Endodermal cell (in vitro differentiated cells): ENCODE results near the gene DNMT3A. TPM values are rescaled to one million over a fixed set of nuclear protein-coding genes. Genes with fewer than 3 reads are reported as not detected.

ENCODE experiments used
- DNase-seq: peaks from one replicate; pipeline ENCODE4 v3.0.0-alpha.2; 2017
- H3K27ac ChIP-seq: 2 replicates; pipeline ENCODE4 v1.5.1; 2013; ENCODE audit warnings: mild to moderate bottlenecking, low read depth, low read length, moderate library complexity
- H3K27me3 ChIP-seq: 2 replicates; pipeline ENCODE4 v1.6.1; 2013; ENCODE audit warnings: mild to moderate bottlenecking, low read length, moderate library complexity; ENCODE audit not compliant: insufficient read depth, control insufficient read depth, poor library complexity, severe bottlenecking
- H3K36me3 ChIP-seq: 2 replicates; pipeline ENCODE4 v1.7.0; 2013; ENCODE audit warnings: mild to moderate bottlenecking, low read length, moderate library complexity; ENCODE audit not compliant: control insufficient read depth, insufficient read depth
- H3K4me1 ChIP-seq: one replicate; pipeline ENCODE4 v1.7.0; 2013; ENCODE audit warnings: low read length; ENCODE audit not compliant: control insufficient read depth, insufficient read depth
- H3K4me3 ChIP-seq: 2 replicates; pipeline ENCODE4 v1.5.1; 2013; ENCODE audit warnings: mild to moderate bottlenecking, low read length, moderate library complexity
- H3K9ac ChIP-seq: 2 replicates; pipeline ENCODE4 v1.6.1; 2013; ENCODE audit warnings: mild to moderate bottlenecking, low read length, moderate library complexity; ENCODE audit not compliant: poor library complexity, severe bottlenecking; ENCODE audit errors: extremely low read depth
- H3K9me3 ChIP-seq: 2 replicates; pipeline ENCODE4 v1.6.1; 2013; ENCODE audit warnings: mild to moderate bottlenecking, low read length, moderate library complexity; ENCODE audit not compliant: control insufficient read depth
- H3K27ac Mint-ChIP-seq: 2 replicates; pipeline ENCODE4 v1.8.0; 2020; ENCODE audit warnings: mixed read lengths
- H3K27me3 Mint-ChIP-seq: 2 replicates; pipeline ENCODE4 v1.8.0; 2021; ENCODE audit warnings: mild to moderate bottlenecking, mixed read lengths; ENCODE audit not compliant: insufficient read depth
- H3K36me3 Mint-ChIP-seq: 2 replicates; pipeline ENCODE4 v1.8.0; 2020; ENCODE audit warnings: low read depth, mixed read lengths
- H3K4me1 Mint-ChIP-seq: 2 replicates; pipeline ENCODE4 v1.8.0; 2020; ENCODE audit warnings: mixed read lengths
- H3K4me3 Mint-ChIP-seq: 2 replicates; pipeline ENCODE4 v1.8.0; 2020; ENCODE audit warnings: mild to moderate bottlenecking, moderate library complexity, mixed read lengths
- H3K9me3 Mint-ChIP-seq: 2 replicates; pipeline ENCODE4 v1.8.0; 2020; ENCODE audit warnings: mild to moderate bottlenecking, mixed read lengths
- CTCF ChIP-seq: fragments of 200-600 bp; sonication (generic); conservative IDR thresholded peaks from 2 replicates; pipeline ENCODE4 v1.5.0; 2021; ENCODE audit warnings: antibody characterized with exemption, mild to moderate bottlenecking
- WGBS, 2 experiments: methylation state at CpG; one replicate each; pipeline versions ENCODE4 v1.1.5 to v1.1.7; 2013; ENCODE audit warnings: missing lambda C conversion rate in 2 of 2, mixed read lengths in 1 of 2; ENCODE audit not compliant: insufficient coverage in 1 of 2, insufficient read length in 1 of 2; 5-methylcytosine and 5-hydroxymethylcytosine counted together
- long read RNA-seq, 4 experiments: library from polyadenylated mRNA in 2 of 4; library from RNA in 1 of 4; library from capped mRNA in 1 of 4; stranded (forward) in 3 of 4; unstranded in 1 of 4; transcript quantifications; one replicate each; pipeline ENCODE4 v2.0.0, GENCODE V29; 2020 to 2021; ENCODE audit warnings: inconsistent platforms in 1 of 4
- polyA plus RNA-seq, 2 experiments: library from polyadenylated mRNA; stranded (reverse); fragments of 50-300 nt; gene quantifications; one replicate each; pipeline ENCODE4 v1.2.3, GENCODE V29; 2013
- total RNA-seq, 2 donors: library from RNA; stranded (reverse); fragmentation: NEBNext Ultra II Directional in 1 of 2; extraction: Animal tissue kit (Norgen Biotek cat#: 25700) in 1 of 2; gene quantifications; 2 replicates in 1 of 2; 3 replicates in 1 of 2; pipeline ENCODE4 v1.2.1, GENCODE V29; 2021

Gene DNMT3A
- 100 to 1,000 TPM; 124 to 139 TPM for total RNA-seq
- polyA plus RNA-seq (2013, experiment 1 of 2): 68.6 TPM
- 67.9 TPM for polyA plus RNA-seq (2013, experiment 2 of 2)
- long read RNA-seq, experiment 1, transcript DNMT3A-205 (18 exons, 2,300 nt): major isoform, 5 of 29 reads
- long read RNA-seq, experiment 1, partial matches to known transcripts: 12 of 29 reads
- long read RNA-seq, experiment 1, other reads (novel, unspliced or antisense): 12 of 29 reads
- long read RNA-seq, experiment 2, full-length matches to known transcripts: 57 of 120 reads
- long read RNA-seq, experiment 2, partial matches to known transcripts: 24 of 120 reads
- long read RNA-seq, experiment 2, other reads (novel, unspliced or antisense): 39 of 120 reads
- long read RNA-seq, experiment 3, full-length matches to known transcripts: 218 of 370 reads
- long read RNA-seq, experiment 3, partial matches to known transcripts: 38 of 370 reads
- long read RNA-seq, experiment 3, other reads (novel, unspliced or antisense): 114 of 370 reads
- long read RNA-seq, experiment 4, partial matches to known transcripts: 83 of 126 reads
- long read RNA-seq, experiment 4, other reads (novel, unspliced or antisense): 39 of 126 reads

- H3K27me3 ChIP-seq: peaks cover 16% of the 10 kb centered on the region
- no peak within 1 kb of the TSS for H3K9ac ChIP-seq
- Mint-ChIP-seq H3K4me3 (peak within 1 kb of the TSS; percentile 62), H3K36me3 (no peaks in the 10 kb centered on the region), H3K27ac (no peak within 1 kb of the TSS), H3K27me3 (peaks cover 29% of the 10 kb centered on the region), H3K9me3 (no peaks in the 10 kb centered on the region), H3K4me1 (peaks cover 5% of the 10 kb centered on the region)
- H3K9me3 ChIP-seq: no peaks in the 10 kb centered on the region
- H3K36me3 ChIP-seq: no peaks in the 10 kb centered on the region
- H3K4me1 ChIP-seq: peaks cover 4% of the 10 kb centered on the region
- TF ChIP-seq CTCF: no peak
- no peak within 1 kb of the TSS for H3K27ac ChIP-seq
- H3K4me3 ChIP-seq: peak within 1 kb of the TSS; percentile 26
- whole genome bisulfite sequencing, 2 experiments: 0% methylated on average over 24 to 99 of the region's 100 CpGs
- peak; percentile 84 for DNase-seq
These were observed at the start of gene DNMT3A for GRCh38 chr2:25341753-25342371. Gene DNMT3A, minus strand, starts transcription at chr2:25341925. Its CDS starts 27,941 bp downstream, at chr2:25313984.

GRCh38 chr2:25389161-25389560, 47.4 kb upstream of the DNMT3A start:
- H3K27me3 Mint-ChIP-seq: no peaks in the 10 kb centered on the region
- Histone ChIP-seq H3K9ac (no peak overlapping the region), H3K27ac (no peak overlapping the region), H3K9me3 (no peaks in the 10 kb centered on the region), H3K4me3 (no peak overlapping the region), H3K27me3 (no peaks in the 10 kb centered on the region), H3K36me3 (no peaks in the 10 kb centered on the region), H3K4me1 (no peaks in the 10 kb centered on the region)
- WGBS, 2 experiments: 90 to 97% methylated on average over 2 to 9 of the region's 9 CpGs
- DNase-seq: no peak
- H3K27ac Mint-ChIP-seq: no peak overlapping the region
- no peaks in the 10 kb centered on the region for H3K9me3 Mint-ChIP-seq
- H3K4me1 Mint-ChIP-seq: peaks cover 21% of the 10 kb centered on the region
- H3K4me3 Mint-ChIP-seq: no peak overlapping the region
- peaks cover 20% of the 10 kb centered on the region for H3K36me3 Mint-ChIP-seq
- no peak for TF ChIP-seq CTCF

- no peaks in the 10 kb centered on the region for H3K27me3 ChIP-seq
- H3K9ac ChIP-seq: no peak overlapping the region
- Mint-ChIP-seq H3K27me3 (no peaks in the 10 kb centered on the region), H3K27ac (no peak overlapping the region), H3K4me1 (peaks cover 21% of the 10 kb centered on the region), H3K36me3 (peaks cover 20% of the 10 kb centered on the region), H3K9me3 (no peaks in the 10 kb centered on the region), H3K4me3 (no peak overlapping the region)
- WGBS, 2 experiments: 92 to 97% methylated on average over 3 to 6 of the region's 6 CpGs
- H3K27ac ChIP-seq: no peak overlapping the region
- no peak for DNase-seq
- no peaks in the 10 kb centered on the region for H3K36me3 ChIP-seq
- H3K4me1 ChIP-seq: no peaks in the 10 kb centered on the region
- TF ChIP-seq CTCF: no peak
- no peak overlapping the region for H3K4me3 ChIP-seq
- H3K9me3 ChIP-seq: no peaks in the 10 kb centered on the region
These were observed 46.8 kb upstream of the DNMT3A start for GRCh38 chr2:25388491-25388890.
